Transverse colon (tissue), 4 donors: Measurements from ENCODE around the gene COMMD1.

Source experiments
- CTCF ChIP-seq, 5 experiments: fragments of 200-600 bp in 3 of 5; fragments of 450-650 bp in 2 of 5; sonication (generic) in 3 of 5; IDR thresholded peaks; 1 replicate in 2 of 5; 2 replicates in 3 of 5; pipeline ENCODE4 v1.5.1; 2016 to 2017; ENCODE audit warnings: antibody characterized with exemption in 5 of 5, inconsistent platforms in 3 of 5, mild to moderate bottlenecking in 2 of 5, moderate library complexity in 1 of 5
- POLR2A ChIP-seq: fragments of 450-650 bp; IDR thresholded peaks from one replicate; pipeline ENCODE4 v1.6.1; 2016; ENCODE audit warnings: antibody characterized with exemption, mild to moderate bottlenecking, moderate library complexity
- POLR2AphosphoS5 ChIP-seq, 3 donors: sonication (generic); formaldehyde crosslinking; IDR thresholded peaks; one replicate each; pipeline ENCODE4 v1.6.1; 2016; ENCODE audit warnings: antibody characterized with exemption in 3 of 3

- TF ChIP-seq POLR2A (no peak), CTCF (IDR thresholded peaks at IDR 0.05) (no peak), POLR2AphosphoS5 (IDR thresholded peaks at IDR 0.05) (no peak)
These were observed 124.4 kb downstream of the COMMD1 start for GRCh38 chr2:62029910-62030309.
